HG03432 (cell line): Measurements from ENCODE around the gene KRTAP4-8.
"Not testable (repeated sequence)": the region's sequence is repeated elsewhere in the genome, so short reads cannot be mapped to it uniquely, and the experiment has no call there.

Source experiments
- ATAC-seq: cut with Tn5 transposase; IDR thresholded peaks from one replicate; pipeline ENCODE4 v1.9.1; 2021; ENCODE audit warnings: mild to moderate bottlenecking, moderate library complexity; ENCODE audit not compliant: unreplicated experiment

Gene KRTAP4-8

DNA sequence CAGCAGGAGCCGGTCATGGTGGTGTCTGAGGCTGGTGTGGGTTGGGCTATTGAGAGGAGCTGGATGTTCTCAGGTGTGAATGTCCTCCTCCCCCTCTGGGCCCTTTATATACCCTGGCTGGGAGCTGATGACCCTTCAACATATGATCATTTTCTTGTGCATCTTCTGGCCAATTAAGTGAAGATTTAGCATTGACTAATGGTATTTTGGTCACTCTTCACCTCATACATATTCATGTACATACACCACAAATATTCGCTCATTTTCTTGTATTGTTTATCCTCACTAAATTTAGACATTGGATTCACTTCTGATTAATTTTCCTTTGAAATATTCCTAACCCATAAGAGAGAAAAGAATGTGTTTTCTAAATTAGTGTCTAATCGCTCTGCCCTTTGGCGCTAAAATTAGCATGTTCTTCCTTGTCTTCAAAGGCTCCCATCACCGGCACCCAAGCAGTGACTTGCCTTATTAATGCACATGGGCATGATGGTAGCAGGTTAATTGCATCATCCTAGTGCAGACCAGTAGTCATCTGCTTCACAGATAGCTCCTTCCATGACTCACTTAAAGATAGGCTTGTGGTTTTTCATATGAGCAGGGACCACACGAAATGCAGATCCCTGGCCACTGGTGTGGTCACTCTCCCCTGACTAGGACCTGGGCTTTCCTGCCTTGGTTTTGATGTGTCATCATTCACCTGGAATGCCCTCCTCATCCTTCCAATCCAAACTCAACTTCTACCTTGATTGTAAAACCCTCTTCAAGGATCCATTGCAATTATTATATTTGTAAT, 31.9 kb downstream of the KRTAP4-8 start, which contains the start of gene KRTAP2-4:
TSS of gene KRTAP2-4 (minus strand) at position 51 of the 796 bp plus-strand sequence. CDS start at position 17, 34 bp downstream.
- no peak for ATAC-seq

DNA sequence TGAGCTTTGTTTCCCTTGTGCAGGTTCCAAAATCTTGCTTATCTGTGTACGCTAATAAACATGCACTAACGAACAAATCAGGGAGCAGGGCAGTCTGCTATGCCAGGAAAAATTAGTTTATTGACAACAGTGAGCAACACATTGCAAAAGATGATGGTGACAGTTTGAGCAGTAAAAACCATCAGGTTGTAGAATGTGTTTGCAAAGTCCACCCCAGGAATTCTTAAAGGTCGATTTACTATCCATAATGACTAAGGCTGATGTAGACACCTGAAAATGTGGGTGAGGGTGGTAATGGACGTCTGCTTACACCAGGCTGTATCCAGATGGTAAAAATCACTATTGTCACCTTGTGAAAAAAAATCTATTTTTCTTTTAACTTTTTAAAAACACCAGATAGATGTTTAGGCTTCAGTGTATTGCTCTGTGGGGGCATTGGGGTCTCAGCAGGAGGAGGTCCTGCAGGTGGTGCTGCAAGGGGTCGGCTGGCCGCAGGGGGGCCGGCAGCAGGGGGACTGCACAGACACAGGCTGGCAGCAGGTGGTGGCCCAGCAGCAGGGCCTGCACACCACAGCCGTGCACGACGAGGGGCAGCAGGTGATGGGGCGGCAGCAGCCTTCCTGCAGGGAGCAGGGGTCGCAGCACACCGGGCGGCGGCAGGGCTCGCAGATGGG, 32.8 kb downstream of the KRTAP4-8 start:
- ATAC-seq = not testable (repeated sequence)

DNA sequence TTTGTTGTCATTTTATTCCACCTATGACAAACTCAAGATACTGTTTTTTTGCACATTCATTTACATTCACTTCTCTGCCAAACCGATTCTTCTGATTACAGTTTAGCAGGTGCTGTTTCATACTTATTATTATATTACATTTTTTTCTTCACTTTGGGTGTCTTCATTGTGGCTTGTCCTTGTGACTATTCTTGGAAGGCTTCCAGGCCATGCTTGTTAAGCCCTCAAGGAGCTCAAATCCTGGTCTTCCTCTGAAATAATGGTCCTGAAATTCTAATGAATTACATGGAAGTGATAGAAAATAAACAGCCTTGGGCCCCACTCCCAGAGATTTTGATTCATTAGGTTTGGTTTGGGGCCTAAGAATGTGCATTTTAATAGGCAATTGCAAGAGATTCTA, 33.6 kb downstream of the KRTAP4-8 start:
- no peak for ATAC-seq

DNA sequence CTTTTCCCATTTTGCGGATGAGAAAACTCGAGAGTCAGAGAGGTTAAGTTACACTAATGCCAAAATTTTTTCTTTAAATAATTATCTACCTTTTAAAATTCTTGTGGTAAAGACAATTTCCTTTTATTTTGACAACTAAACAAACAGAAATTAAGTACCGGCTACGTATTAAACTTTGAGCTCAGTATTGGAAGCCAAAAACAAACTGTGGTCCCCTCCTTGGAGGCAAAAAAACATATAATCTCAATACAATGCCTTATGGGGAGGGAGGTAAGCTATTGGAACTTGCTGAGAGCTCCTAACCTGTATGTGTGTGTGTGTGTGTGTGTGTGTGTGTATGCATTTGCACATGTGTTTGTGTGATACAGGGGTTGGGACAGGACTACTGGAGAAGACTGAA, 34.5 kb downstream of the KRTAP4-8 start:
- ATAC-seq = no peak

DNA sequence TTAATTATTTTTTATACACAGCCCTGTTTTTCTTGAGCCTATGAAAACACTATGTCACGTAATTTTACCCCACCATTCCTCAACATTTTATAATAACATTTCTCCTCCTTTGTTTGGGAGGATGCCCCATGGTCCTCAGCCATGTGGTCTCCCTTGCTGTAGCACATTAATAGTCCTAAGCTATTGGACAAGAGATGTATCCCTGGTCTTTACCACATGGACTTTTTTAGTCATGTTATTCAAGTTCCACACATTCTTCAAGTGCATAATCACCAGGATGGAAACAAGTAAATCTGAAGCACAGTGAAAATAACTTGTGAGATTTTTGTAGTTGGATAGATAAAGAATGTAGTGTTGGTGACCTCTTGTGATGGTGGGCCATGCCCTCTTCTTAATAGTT, 36.0 kb downstream of the KRTAP4-8 start:
- no peak for ATAC-seq

DNA sequence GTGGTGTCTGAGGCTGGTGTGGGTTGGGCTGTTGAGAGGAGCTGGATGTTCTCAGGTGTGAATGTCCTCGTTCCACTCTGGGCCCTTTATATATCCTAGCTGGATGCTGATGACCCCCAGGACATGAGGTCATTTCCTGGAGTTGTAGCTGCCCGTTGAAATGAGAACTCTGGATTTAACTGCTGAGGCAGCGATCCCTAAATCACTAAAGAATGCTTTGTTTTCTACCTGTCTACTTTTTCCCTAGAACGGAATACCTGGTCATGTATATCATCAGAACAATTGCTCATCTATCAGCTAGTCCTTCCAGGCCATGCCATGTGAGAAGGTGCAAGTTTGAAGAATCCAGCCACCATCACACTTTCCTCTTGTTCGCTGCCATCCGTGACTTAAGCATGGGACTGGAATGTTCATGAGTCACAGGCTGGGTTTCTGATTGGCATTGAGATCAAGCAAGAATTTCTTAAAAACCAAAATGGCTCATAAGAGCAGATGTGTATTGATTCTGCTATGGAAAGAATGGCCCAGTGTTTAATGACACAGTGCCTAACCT, 37.8 kb downstream of the KRTAP4-8 start, which contains the start of gene KRTAP2-3:
TSS of gene KRTAP2-3 (minus strand) at position 63 of the 553 bp plus-strand sequence. CDS start 64 bp downstream, outside the sequence.
- no peak for ATAC-seq

DNA sequence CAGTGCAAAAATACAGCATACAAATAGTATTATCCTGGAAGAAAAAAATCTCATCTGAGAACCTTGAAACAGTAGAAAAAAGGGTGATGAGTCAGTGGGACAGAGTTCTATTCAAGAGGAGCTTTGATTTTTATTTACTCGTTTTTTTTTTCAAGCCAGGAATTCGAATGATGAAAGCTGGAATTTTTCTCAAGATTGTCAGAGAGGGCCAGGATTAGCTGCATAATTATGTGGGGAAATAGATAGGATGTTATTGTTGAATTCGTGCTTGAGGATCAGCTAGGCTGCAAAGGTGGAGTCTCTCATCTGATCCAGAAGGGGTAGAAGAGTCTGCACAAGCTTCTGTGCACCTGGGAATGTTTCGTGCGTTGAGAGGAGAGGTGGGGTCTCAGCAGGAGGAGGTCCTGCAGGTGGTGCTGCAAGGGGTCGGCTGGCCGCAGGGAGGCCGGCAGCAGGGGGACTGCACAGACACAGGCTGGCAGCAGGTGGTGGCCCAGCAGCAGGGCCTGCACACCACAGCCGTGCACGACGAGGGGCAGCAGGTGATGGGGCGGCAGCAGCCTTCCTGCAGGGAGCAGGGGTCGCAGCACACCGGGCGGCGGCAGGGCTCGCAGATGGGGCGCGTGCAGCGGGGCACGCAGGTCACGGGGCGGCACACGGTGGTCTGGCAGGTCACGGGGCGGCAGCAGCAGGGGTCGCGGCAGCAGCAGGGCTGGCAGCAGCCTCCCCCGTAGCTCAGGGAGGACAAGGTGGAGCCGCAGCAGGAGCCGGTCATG, 38.5 kb downstream of the KRTAP4-8 start:
- ATAC-seq = not testable (repeated sequence)

DNA sequence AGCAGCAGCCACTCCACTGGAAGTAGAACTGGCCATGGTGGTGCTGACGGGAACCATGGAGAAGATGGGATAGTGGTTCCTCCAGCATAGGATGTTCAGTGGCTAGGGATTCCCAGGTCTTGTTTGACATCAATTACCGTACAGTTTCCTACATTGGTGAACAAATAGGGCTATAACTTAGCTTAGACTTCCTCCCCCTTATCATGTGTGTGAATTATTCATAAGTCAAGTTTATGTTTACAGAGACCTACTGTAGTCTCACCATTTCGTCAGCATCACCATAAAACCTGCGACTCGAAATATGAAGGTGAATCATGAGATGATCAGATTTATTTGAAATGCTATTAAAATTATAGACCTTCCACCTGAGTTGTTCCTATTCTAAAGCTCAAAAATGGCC, 39.2 kb downstream of the KRTAP4-8 start:
- ATAC-seq = no peak

DNA sequence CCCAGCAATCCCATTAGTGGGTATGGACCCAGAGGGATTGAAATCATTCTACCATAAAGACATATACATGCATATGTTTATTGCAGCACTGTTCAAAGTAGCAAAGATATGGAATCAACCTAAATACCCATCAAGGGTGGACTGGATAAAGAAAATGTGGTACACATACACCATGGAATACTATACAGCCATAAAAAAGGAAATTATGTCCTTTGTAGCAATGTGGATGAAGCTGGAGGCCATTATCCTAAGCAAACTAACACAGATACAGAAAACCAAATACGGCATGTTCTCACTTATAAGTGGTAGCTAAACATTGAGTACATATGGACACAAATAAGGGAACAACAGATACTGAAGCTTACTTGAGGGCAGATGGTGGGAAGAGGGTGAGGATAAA, 40.4 kb downstream of the KRTAP4-8 start:
- no peak for ATAC-seq

DNA sequence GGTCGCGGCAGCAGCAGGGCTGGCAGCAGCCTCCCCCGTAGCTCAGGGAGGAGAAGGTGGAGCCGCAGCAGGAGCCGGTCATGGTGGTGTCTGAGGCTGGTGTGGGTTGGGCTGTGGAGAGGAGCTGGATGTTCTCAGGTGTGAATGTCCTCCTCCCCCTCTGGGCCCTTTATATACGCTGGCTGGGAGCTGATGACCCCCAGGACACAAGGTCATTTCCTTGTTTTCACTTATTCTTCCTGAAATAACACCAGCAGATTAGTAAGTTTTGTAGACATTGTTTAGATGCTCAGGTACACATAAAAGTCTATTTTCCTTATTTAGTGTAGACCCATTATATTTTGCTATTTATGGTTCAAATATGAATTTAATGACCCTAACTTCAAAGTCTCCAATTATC, 42.8 kb downstream of the KRTAP4-8 start, which contains the start of gene KRTAP2-2:
TSS of gene KRTAP2-2 (minus strand) at position 101 of the 400 bp plus-strand sequence. CDS start at position 82, 19 bp downstream.
- ATAC-seq = not testable (repeated sequence)

DNA sequence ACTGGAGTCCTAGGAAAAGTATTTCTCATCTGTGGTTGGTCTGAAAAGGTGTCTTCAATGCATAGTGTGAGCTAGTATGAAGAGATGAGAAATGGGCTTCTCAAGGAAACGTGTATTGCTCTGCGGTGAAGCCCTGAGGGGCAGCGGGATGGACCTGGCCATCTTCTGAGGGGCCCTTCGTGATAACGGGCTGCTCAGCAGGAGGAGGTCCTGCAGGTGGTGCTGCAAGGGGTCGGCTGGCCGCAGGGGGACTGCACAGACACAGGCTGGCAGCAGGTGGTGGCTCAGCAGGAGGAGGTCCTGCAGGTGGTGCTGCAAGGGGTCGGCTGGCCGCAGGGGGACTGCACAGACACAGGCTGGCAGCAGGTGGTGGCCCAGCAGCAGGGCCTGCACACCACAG, 43.4 kb downstream of the KRTAP4-8 start:
- ATAC-seq = not testable (repeated sequence)

DNA sequence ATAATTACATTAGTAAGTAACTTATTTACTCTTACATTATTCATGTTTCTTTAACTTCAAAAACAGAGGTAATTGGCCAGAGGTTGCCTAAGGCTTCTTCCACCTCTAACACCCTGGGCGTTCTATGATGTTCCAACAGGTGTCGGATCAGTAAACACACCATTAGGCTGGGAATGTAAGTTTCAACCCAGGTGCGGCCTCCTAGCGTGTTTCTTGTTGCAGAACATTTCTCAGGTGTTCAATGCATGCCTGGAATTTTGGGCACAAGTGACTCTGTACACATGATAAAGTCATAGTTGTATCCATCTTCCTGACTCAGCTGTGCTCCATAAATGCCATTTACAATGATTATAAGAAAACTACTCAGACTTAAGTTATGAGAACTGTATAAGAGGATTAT, 43.9 kb downstream of the KRTAP4-8 start:
- ATAC-seq = no peak

DNA sequence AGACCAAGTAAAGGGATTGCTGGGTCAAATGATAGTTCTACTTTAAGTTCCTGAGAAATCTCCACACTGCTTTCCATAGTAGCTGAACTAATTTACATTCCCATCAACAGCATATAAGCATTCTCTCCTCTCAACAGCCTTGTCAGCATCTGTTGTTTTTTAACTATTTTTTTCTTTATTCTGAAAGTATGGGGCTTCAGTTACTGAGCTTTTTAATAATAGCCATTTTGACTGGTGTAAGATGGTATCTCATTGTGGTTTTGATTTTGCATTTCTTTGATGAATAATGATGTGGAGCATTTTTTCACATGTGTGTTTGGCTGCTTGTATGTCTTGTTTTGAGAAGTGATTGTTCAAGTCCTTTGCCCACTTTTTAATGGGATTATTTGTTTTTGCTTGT, 45.4 kb downstream of the KRTAP4-8 start:
- no peak for ATAC-seq

DNA sequence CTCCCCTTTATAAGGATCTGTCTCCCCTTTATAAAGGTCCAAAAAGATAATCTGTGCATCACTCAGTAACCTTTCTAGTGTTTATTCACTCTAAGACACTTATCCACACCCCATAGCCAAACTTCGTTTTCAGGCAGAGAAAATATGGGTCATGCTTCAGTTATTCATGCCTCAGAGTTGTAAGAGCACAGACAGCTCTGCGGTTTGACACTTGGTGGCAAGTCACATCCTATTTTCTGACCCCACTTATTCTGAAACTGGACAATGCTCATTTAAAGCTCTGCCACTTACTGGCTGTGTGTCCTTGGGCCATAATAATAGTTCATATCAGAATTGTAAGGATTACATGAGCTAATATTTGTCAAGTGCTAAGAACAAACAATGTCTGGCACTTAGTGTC, 48.8 kb downstream of the KRTAP4-8 start:
- no peak for ATAC-seq

DNA sequence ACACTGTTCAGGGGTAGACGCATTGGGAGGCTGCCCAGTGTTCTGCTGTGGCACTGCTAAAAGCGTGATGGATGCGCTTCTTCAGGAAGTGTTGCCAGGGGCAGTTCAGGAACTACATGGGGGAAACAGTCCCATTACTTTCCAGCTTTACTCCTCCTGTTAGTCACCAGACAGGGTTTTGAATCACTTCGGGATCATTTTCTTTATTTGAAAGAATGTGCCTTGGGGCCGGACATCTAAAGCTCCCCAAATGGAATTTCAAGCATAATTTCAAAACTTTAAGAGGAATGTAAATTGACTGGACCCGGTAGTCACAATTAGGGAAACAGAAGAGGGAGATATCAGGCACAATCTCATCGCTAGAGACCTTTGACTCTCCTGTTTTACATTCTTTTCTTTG, 49.5 kb downstream of the KRTAP4-8 start:
- no peak for ATAC-seq
